A549 (cell line): Measurements from ENCODE around the gene MOXD1.

Experiments used
- BCL3 ChIP-seq: fragments of >200 bp; sonication (Bioruptor Twin); formaldehyde crosslinking; IDR thresholded peaks from 3 replicates; pipeline ENCODE4 v1.6.1; 2016
- CTCF ChIP-seq: fragments of >200 bp; sonication (Bioruptor Twin); formaldehyde crosslinking; IDR thresholded peaks from 3 replicates; pipeline ENCODE4 v1.5.1; 2016
- JUN ChIP-seq, 2 experiments: fragments of >200 bp; sonication (Bioruptor Twin); formaldehyde crosslinking; IDR thresholded peaks; 2 replicates in 1 of 2; 3 replicates in 1 of 2; pipeline ENCODE4 v1.6.1; 2016 to 2017
- RARB ChIP-seq: fragments of 250-450 bp; sonication (Bioruptor Pico); IDR thresholded peaks from 2 replicates; pipeline ENCODE4 v1.8.0; 2021; ENCODE audit warnings: mild to moderate bottlenecking, moderate library complexity
- TP53 ChIP-seq: fragments of 250-450 bp; sonication (Bioruptor Pico); IDR thresholded peaks from 2 replicates; pipeline ENCODE4 v1.5.0; 2021; ENCODE audit warnings: mild to moderate bottlenecking, moderate library complexity
- TF ChIP-seq, protein P1 (sequence below): fragments of 200-600 bp; sonication (generic); IDR thresholded peaks from 2 replicates; pipeline ENCODE4 v1.6.1; 2016; ENCODE audit warnings: antibody characterized with exemption, mild to moderate bottlenecking, moderate library complexity
- TF ChIP-seq, protein P2 (sequence below): fragments of 450-650 bp; IDR thresholded peaks from 2 replicates; pipeline ENCODE4 v1.6.1; 2014; ENCODE audit warnings: antibody characterized with exemption

DNA sequence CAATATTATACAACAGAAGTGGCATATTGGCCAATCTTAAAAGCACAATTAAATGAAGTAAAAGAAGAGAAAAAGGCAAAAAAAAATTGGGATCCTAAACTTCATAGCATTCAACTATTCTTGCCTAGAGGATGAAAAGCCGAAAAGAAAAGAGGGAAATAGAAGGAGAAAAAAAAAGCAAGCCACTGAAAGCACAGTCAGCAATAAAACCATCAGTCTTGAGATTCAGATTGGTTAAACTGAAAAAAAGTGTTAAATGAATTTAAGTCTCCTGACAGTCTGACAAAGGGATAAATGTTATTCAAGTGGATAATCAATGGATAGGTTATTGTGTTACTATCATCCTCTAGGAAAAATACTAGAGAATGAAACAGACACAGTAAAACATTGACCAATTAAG is 19.9 kb downstream of the MOXD1 start:
- TF ChIP-seq, protein P1, sequence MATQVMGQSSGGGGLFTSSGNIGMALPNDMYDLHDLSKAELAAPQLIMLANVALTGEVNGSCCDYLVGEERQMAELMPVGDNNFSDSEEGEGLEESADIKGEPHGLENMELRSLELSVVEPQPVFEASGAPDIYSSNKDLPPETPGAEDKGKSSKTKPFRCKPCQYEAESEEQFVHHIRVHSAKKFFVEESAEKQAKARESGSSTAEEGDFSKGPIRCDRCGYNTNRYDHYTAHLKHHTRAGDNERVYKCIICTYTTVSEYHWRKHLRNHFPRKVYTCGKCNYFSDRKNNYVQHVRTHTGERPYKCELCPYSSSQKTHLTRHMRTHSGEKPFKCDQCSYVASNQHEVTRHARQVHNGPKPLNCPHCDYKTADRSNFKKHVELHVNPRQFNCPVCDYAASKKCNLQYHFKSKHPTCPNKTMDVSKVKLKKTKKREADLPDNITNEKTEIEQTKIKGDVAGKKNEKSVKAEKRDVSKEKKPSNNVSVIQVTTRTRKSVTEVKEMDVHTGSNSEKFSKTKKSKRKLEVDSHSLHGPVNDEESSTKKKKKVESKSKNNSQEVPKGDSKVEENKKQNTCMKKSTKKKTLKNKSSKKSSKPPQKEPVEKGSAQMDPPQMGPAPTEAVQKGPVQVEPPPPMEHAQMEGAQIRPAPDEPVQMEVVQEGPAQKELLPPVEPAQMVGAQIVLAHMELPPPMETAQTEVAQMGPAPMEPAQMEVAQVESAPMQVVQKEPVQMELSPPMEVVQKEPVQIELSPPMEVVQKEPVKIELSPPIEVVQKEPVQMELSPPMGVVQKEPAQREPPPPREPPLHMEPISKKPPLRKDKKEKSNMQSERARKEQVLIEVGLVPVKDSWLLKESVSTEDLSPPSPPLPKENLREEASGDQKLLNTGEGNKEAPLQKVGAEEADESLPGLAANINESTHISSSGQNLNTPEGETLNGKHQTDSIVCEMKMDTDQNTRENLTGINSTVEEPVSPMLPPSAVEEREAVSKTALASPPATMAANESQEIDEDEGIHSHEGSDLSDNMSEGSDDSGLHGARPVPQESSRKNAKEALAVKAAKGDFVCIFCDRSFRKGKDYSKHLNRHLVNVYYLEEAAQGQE = no peak
- no peak for TF ChIP-seq JUN (IDR thresholded peaks at IDR 0.05)
- no peak for TF ChIP-seq RARB (CRISPR knock-in tag)
- no peak for TF ChIP-seq BCL3
- TF ChIP-seq TP53 (CRISPR knock-in tag) = no peak
- TF ChIP-seq, protein P2, sequence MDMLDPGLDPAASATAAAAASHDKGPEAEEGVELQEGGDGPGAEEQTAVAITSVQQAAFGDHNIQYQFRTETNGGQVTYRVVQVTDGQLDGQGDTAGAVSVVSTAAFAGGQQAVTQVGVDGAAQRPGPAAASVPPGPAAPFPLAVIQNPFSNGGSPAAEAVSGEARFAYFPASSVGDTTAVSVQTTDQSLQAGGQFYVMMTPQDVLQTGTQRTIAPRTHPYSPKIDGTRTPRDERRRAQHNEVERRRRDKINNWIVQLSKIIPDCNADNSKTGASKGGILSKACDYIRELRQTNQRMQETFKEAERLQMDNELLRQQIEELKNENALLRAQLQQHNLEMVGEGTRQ = no peak
- no peak for TF ChIP-seq CTCF
